GM21528 (cell line): Measurements from ENCODE around the gene GAB3.

Experiments
- ATAC-seq: cut with Tn5 transposase; IDR thresholded peaks from one replicate; pipeline ENCODE4 v1.9.1; 2021; ENCODE audit warnings: mild to moderate bottlenecking, moderate library complexity; ENCODE audit not compliant: unreplicated experiment, low FRiP score

GAB3 gene

DNA sequence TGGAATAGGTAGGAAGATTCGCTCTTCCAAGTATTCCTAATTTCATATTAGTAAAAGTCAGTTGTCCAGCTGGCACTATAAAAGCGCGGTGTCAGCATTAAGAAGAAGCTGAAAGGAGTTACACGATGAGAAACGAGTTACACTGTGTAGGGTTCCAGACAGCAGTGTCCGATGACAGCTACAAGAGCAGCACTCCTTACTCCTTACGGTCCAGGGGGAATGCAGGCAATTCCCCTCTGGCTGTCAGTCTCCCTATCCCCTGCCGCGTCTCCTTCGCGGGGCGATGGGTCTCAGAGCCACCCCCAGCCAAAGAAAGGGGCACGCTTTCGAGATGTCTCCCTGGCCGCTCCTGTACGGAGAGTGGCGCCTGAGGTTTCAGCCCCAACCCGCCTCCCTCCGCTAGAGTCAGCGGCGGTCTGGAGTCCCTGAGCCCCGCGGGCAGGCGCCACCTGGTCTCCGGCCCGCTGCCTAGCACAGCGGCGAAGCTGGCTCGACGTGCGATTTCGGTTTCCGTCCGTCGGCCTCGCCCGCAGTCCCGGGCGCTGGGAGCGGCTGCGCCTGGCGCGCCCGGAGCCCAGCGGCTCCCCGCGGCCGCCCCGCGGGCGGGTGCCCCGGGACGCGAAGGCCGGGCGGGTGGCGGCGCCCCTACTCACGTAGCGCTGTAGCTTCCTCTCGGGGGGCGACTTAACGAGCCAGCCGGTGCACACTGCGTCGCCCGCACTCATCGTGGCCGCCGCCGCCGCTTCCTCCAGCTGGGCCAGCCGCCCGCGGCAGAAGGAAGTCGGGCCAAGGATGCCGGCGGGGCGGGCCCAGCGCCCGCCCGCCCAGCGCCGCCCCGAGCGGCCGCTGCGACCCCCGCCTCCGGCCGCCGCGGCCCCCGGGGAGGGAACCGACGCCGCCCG is at the start of gene GAB3:
GAB3 (minus strand) TSS at position 777 of the 902 bp plus-strand sequence; CDS start at position 725, 52 bp downstream.
- peak; percentile 54 for ATAC-seq

DNA sequence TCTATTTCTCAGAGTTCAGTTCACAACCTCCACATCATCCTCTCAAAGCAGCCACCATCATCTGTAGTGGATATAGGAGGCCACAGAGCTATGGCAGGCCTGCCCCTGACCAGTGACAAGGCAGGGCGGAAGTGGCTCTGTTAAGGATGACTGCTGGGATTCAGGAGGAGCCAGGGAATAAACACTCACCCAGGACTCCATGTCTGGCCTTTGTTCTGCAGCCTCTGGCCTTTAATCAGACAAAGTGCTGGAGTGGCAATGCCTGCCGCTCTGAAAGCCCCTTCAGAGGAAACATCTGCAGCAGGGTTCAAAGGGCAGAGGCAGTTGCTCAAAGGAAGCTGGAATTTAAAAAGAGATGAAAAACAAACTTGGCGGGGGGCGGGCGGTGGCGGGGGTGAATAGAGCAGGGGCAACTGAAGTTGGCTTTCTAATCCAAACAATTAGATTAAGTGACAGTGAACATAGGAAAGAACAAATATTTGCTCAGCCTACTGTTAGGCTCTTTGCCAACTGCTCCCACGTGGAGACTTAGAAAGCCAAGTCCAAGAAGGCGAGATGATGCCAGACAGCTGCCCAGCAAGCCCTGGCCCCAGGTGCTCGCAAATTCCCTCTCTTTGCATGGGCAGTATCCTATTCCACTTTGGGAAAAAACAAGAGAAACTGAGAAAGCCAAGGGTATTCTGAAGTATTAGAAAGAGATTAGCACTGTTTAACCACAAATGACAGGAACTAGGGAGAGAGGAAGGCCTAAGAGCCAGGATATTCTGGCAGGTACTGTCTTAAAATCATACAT is 48.9 kb upstream of the GAB3 start:
- ATAC-seq, result no peak

DNA sequence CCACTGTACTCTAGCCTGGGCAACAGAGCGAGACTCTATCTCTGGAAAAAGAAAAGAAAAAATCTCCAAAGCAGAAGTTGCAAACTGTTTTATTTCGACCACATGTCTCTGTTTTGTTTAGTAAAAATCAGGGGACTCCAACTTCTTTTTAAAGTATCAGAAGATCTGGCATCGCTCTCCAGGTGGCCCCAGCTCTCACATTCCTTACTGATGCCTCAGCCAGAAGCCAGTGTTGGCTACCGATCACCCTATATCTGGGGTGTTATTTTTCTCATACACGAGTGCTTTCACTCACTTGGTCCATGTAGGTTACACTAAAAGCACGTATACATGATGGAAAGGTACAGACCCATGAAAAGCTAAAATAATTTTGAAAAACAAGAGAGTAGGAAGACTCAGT is 46.1 kb upstream of the GAB3 start:
- no peak for ATAC-seq

GRCh38 chrX:154795016-154795415 is 44.1 kb upstream of the GAB3 start:
- ATAC-seq, result no peak

DNA sequence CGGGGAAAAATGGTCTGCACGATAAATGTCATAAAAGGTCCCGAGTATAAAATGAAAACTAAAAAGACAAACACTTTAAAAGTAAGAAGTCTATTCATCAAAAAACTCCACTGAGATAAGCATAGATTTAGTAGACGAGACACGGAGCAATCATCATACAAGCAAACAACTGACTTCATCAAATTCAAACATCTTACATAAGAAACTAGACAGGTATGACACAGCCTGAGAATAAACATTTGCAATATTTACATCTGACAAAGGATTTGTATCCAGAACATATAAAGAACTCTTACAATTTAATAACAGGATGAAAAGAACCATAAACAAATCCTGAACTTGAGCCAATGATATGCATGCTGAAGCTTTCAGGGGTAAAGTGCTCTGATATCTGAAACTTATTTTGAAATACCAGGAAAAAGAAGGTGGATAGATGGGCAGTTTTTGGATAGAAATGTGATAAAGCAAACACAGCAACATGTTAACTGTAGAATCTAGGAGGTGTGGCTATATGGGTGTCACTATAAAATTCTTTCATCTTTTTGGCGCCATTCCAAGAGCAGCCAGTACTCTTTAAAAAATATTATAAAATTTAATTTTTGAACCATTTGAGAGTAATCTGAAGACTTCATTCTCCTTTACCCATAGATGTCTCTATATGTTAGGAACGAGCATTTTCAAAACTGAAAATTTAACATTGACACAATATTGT is 42.4 kb upstream of the GAB3 start:
- ATAC-seq, result no peak

DNA sequence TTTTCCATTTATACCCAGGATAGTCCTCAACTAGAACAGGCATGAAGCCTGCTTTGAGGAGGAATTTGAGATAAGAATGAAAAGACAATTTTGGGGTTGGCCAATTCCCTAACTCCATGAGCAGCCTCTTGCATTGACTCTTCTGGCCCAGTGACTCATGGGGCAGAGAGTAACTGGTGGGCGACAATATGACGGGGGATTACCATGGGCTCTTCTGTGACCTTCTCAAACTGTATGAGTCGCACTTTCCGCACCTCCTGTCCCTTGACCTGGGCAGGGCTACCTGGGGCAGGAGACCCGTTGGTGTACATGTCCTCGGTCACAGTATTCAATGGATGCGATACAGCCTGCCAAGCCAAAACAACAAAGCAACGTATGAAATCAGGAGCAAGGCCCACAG is 41.1 kb upstream of the GAB3 start:
- no peak for ATAC-seq

DNA sequence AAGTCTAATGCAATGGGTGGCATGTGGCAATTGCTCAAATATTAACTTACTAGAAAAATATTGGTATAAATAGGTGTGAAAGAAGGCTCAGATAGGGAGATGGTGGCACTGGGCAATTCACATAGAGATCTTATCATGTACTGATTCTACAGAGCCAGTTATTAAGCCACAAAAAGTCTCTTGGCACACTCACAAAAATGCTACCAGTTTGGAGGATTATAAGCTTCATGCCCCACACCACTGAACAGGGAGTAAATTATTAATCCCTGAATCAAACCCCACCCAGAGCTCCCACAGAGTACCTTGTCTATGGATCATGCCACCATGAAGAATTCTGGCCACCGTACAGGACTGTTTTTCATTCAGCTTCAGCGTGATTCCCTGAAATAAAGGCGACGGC is 40.6 kb upstream of the GAB3 start:
- ATAC-seq, result no peak

GRCh38 chrX:154785716-154786115 is 34.8 kb upstream of the GAB3 start:
- ATAC-seq, result no peak

DNA sequence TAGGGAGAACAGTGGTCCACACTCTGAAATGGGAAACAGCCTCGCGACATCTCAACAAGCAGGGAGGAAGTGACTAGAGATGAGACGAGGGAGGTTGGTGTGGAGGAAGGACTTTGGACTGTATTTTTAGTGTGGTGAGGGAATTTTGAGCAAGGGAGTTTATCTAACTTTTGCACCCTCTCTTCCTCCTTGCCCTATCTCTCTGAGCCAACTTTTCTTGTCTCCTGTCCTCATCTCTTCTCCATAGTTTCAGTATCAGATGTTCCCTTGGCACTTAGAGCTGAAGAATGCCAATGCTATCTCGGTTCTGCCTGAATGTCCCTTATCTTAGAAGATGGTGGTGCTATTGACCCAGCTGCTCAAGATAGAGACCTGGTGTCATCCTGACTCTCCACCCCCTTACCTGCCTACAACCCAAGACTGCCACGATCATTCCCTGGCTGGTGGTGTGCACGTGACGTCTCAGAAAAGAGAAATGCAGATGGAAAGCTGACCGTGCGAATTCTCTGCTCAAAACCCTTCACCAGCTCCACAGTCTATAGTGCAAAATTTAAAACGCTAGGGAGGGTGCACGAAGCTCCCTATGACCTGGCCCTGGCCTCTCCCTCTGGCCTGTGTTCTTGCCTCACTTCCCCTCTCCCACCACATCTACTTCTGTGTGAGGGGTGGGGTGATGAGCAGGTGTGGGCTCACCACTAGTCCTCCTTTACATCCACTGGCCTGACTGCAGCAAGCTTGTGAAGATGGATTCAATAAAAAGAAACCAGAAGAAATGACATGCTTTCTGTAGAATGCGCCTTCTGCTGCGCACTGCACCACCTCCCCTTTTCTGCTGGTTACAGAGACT is 33.5 kb upstream of the GAB3 start:
- ATAC-seq, result no peak

GRCh38 chrX:154780968-154781367 is 30.1 kb upstream of the GAB3 start:
- ATAC-seq, result no peak

- no peak for ATAC-seq
Measured at GRCh38 chrX:154779261-154779660, 28.4 kb upstream of the GAB3 start.

DNA sequence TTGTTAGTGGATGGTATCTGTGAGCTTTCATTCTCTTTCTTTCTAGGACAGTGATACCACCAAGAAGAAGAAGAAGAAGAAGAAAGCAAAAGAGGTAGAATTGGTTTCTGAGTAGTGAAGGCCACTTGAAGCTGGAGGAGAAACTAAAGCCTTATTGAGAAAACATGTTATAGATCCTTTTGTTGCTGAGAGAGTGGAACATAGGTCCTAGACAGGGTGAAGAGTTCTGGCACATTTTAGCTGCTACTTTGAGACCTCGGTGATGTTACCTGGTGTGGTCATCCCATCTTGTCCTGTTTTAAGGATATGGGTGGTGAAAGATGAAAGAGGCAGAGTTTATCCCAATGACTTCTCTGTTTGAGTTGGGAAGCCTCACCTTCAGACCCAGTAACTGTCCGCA is 25.9 kb upstream of the GAB3 start:
- ATAC-seq, result no peak

DNA sequence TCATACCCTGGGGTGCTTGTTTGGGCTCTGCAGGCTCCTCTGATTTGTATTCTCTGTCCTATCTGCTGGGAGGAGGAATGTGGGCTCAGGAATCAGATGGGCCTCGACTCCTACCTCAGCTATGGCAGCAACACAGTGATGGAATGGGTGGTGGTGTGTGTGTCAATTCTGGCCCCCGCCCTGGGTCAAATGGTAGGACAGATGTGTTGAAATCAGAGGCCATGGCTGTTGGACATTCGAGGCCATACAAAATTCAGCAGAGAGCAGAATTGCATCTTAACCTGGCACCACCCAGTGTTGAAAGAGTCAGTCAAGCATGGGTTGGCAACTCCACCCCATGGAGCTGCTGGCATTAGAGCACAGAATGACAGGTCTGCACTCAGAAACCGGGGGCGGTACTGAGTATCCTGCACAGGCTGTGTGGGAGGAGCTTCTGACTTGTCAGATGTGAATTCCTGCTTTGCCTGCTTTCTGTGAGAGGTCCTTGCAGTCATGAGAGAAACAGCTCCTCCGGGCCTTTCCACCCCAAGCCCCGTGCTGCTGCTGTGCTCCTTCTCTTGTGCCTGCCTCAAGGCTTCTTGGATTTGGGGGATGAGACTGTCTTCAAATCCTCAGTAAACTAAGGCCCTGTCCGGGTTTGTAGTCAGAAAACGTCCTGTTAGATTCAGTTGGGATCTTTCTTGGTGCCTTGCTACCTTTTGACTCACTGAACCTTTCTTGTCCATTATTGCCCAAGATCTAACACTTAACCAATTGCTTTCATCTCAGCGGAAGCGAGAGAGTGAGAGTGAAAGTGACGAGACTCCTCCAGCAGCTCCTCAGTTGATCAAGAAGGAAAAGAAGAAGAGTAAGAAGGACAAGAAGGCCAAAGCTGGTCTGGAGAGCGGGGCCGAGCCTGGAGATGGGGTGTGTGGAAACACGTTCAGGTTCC is 24.8 kb upstream of the GAB3 start:
- ATAC-seq, result no peak

DNA sequence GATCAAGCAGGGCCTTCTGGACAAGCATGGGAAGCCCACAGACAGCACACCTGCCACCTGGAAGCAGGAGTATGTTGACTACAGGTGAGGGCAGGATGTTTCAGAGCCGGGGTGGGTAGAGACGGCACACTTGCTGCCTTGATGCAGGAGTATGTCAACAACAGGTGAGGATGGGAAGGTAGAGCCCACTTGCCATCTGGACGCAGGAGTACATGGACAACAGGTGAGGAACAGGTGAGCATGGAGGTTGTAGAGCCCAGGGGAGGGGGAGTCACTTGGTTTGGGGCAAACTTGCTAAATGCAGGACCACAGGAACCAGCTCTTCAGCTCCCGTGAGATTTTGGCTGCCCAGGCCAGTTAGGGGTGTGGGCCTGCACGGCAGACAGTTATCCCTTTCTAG is 23.7 kb upstream of the GAB3 start:
- ATAC-seq, result no peak

- ATAC-seq, result peak; percentile 83
Measured at GRCh38 chrX:154762537-154763296, 11.8 kb upstream of the GAB3 start, which contains the start of gene DKC1. Gene DKC1, plus strand, starts transcription at chrX:154762864. Its CDS starts 102 bp downstream, at chrX:154762966.

GRCh38 chrX:154761977-154762536 is 11.2 kb upstream of the GAB3 start:
- ATAC-seq, result no peak

DNA sequence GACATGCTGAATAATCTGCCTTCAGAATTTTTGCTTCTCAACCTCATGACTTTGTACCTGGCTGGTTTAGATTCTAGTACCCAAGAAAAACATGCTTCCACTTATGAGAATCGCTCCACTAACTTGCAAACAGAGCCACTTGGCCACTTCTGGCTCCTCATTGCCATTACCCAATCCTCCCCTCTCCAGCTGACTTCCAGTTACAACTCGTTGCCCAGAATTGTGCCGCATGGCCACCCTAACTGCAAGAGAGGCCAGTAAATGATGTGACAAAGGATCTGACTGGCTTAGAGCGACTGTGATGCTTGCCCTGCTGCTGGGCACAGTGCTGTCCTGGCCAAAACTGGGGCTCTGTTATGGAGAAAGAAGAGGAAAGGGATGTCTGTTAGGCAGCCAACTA is 7.8 kb upstream of the GAB3 start:
- no peak for ATAC-seq
